MM.1S (cell line): ENCODE data around the gene MS4A12.
"Not testable (repeated sequence)": the region's sequence is repeated elsewhere in the genome, so short reads cannot be mapped to it uniquely, and the experiment has no call there.

ENCODE experiments used
- DNase-seq: peaks from one replicate; pipeline ENCODE4 v3.0.0-alpha.2; 2015
- H2AFZ ChIP-seq: fragments of 300-600 bp; sonication (generic); 2 replicates; pipeline ENCODE4 v1.6.0; 2016; ENCODE audit warnings: antibody characterized with exemption, low read length
- H3F3A ChIP-seq: fragments of 300-600 bp; sonication (generic); 2 replicates; pipeline ENCODE4 v1.6.1; 2016; ENCODE audit warnings: mild to moderate bottlenecking, antibody characterized with exemption, low read length, moderate library complexity, mixed read lengths; ENCODE audit not compliant: insufficient read depth
- H3K27ac ChIP-seq: fragments of 300-600 bp; sonication (generic); 2 replicates; pipeline ENCODE4 v1.5.1; 2016; ENCODE audit warnings: mild to moderate bottlenecking, low read length
- H3K27me3 ChIP-seq: fragments of 300-600 bp; sonication (generic); replicated peaks from 2 replicates; pipeline ENCODE4 v1.6.0; 2016; ENCODE audit warnings: low read length; ENCODE audit not compliant: insufficient read depth
- H3K36me3 ChIP-seq: fragments of 300-600 bp; sonication (generic); replicated peaks from 2 replicates; pipeline ENCODE4 v1.6.1; 2016; ENCODE audit warnings: mild to moderate bottlenecking, low read length, mixed read lengths; ENCODE audit not compliant: insufficient read depth
- H3K4me1 ChIP-seq: fragments of 300-600 bp; sonication (generic); 2 replicates; pipeline ENCODE4 v1.6.1; 2016; ENCODE audit warnings: low read length, mixed read lengths
- H3K4me2 ChIP-seq: fragments of 300-600 bp; sonication (generic); 2 replicates; pipeline ENCODE4 v1.6.0; 2016; ENCODE audit warnings: low read depth, low read length
- H3K4me3 ChIP-seq: fragments of 300-600 bp; sonication (generic); 2 replicates; pipeline ENCODE4 v1.5.1; 2016; ENCODE audit warnings: low read length, mixed read lengths
- H3K79me2 ChIP-seq: fragments of 300-600 bp; sonication (generic); 2 replicates; pipeline ENCODE4 v1.6.1; 2016; ENCODE audit warnings: mixed run types, low read length, mixed read lengths
- H3K9ac ChIP-seq: fragments of 300-600 bp; sonication (generic); 2 replicates; pipeline ENCODE4 v1.6.1; 2016; ENCODE audit warnings: low read length, mixed read lengths
- H3K9me2 ChIP-seq: fragments of 300-600 bp; sonication (generic); replicated peaks from 2 replicates; pipeline ENCODE4 v1.6.1; 2016; ENCODE audit warnings: mild to moderate bottlenecking, low read length, mixed read lengths; ENCODE audit not compliant: insufficient read depth
- H3K9me3 ChIP-seq: fragments of 300-600 bp; sonication (generic); replicated peaks from 2 replicates; pipeline ENCODE4 v1.6.1; 2016; ENCODE audit warnings: mild to moderate bottlenecking, low read length, mixed read lengths; ENCODE audit not compliant: insufficient read depth
- H4K20me1 ChIP-seq: fragments of 300-600 bp; sonication (generic); 2 replicates; pipeline ENCODE4 v1.6.1; 2016; ENCODE audit warnings: mild to moderate bottlenecking, low read length, moderate library complexity, mixed read lengths; ENCODE audit not compliant: insufficient read depth
- EZH2 ChIP-seq: fragments of 300-600 bp; sonication (generic); optimal IDR thresholded peaks from 2 replicates; pipeline ENCODE3; 2017; ENCODE audit warnings: low read depth, mild to moderate bottlenecking, antibody characterized with exemption, low read length, mixed read lengths
- EZH2phosphoT487 ChIP-seq: fragments of 300-600 bp; sonication (generic); IDR thresholded peaks from 2 replicates; pipeline ENCODE4 v1.6.1; 2018; ENCODE audit warnings: antibody characterized with exemption, low read length
- TF ChIP-seq, protein P1 (sequence below): fragments of 300-600 bp; sonication (generic); IDR thresholded peaks from 2 replicates; pipeline ENCODE4 v1.5.1; 2016; ENCODE audit warnings: antibody characterized with exemption, low read length, mixed read lengths

Gene MS4A12

DNA sequence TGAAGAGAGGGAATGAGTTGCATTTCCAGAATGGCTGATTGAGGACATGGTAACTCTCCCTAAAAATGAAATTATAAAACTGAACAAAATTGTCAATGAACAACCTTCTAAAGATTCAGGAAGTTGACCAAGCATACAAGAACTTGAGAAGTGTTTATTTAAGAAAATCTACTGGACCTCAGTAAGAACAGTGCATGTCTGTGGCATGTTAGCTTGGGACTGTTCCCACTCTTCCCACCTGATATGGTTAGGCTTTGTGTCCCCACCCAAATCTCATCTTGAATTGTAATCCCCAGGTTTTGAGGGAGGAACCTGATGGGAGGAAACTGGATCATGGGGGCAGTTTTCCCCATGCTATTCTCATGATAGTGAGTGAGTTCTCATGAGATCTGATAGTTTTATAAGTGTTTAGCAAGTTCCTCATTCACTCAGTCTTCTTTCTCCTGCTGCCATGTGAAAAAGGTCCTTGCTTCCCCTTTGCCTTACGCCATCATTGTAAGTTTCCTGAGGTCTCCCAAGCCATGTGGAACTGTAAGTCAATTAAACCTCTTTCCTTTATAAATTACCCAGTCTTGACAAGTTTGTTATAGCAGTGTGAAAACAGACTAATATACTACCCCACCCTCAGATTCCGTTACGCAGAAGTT, 38.0 kb downstream of the MS4A12 start:
- Histone ChIP-seq H3K4me3 (no peak overlapping the region), H3K4me1 (no peaks in the 10 kb centered on the region; the same call in 1 of the 2 replicates), H3K9me3 (no peaks in the 10 kb centered on the region), H2AFZ (no peak overlapping the region), H3K9ac (no peak overlapping the region), H3K27ac (no peak overlapping the region), H3K27me3 (no peaks in the 10 kb centered on the region), H3F3A (no peaks in the 10 kb centered on the region), H3K36me3 (no peaks in the 10 kb centered on the region), H3K4me2 (no peak overlapping the region), H3K9me2 (no peaks in the 10 kb centered on the region), H4K20me1 (no peaks in the 10 kb centered on the region), H3K79me2 (no peaks in the 10 kb centered on the region)
- no peak for DNase-seq
- no peak for TF ChIP-seq EZH2phosphoT487
- TF ChIP-seq, protein P1, sequence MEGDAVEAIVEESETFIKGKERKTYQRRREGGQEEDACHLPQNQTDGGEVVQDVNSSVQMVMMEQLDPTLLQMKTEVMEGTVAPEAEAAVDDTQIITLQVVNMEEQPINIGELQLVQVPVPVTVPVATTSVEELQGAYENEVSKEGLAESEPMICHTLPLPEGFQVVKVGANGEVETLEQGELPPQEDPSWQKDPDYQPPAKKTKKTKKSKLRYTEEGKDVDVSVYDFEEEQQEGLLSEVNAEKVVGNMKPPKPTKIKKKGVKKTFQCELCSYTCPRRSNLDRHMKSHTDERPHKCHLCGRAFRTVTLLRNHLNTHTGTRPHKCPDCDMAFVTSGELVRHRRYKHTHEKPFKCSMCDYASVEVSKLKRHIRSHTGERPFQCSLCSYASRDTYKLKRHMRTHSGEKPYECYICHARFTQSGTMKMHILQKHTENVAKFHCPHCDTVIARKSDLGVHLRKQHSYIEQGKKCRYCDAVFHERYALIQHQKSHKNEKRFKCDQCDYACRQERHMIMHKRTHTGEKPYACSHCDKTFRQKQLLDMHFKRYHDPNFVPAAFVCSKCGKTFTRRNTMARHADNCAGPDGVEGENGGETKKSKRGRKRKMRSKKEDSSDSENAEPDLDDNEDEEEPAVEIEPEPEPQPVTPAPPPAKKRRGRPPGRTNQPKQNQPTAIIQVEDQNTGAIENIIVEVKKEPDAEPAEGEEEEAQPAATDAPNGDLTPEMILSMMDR, result no peak
- TF ChIP-seq EZH2, result no peak

- H3K27ac ChIP-seq, H3K36me3 ChIP-seq, H3K9ac ChIP-seq, H3K9me2 ChIP-seq, H3K27me3 ChIP-seq, H3K4me1 ChIP-seq, H4K20me1 ChIP-seq, H2AFZ ChIP-seq, H3K9me3 ChIP-seq, DNase-seq, H3K4me3 ChIP-seq, H3K4me2 ChIP-seq, H3K79me2 ChIP-seq, H3F3A ChIP-seq: not testable (repeated sequence)
Measured at GRCh38 chr11:60532383-60532782, 39.8 kb downstream of the MS4A12 start.

DNA sequence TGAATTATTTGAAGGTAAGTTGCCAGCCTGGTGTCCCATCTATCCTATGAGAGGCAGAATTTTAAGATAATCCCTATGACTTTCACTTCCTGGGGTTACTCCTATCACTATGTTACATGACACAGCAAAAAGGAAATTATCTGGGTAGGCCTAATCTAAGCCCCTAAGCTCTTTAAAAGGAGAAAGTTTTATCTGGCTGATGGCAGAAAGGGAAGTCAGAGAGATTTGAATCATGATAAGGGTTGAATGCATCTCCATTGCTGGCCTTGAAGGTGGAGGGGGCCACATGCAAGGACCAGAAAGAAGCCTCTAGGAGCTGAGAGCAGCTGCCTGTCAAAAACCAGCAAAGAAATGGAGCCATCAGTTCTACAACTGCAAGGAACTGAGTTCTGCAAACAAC, 46.0 kb downstream of the MS4A12 start:
- not testable (repeated sequence) for DNase-seq, H3K27ac ChIP-seq

GRCh38 chr11:60544077-60544476, 51.5 kb downstream of the MS4A12 start:
- no peaks in the 10 kb centered on the region for H3K79me2 ChIP-seq
- no peak overlapping the region for H3K4me2 ChIP-seq
- H3K9me2 ChIP-seq, result no peaks in the 10 kb centered on the region
- H3K27ac ChIP-seq, result no peak overlapping the region
- TF ChIP-seq EZH2phosphoT487, result no peak
- TF ChIP-seq, protein P1, result no peak
- TF ChIP-seq EZH2, result no peak
- H3K9me3 ChIP-seq, result no peaks in the 10 kb centered on the region
- no peak overlapping the region for H3K4me3 ChIP-seq
- DNase-seq, result no peak
- H3F3A ChIP-seq, result no peaks in the 10 kb centered on the region
- no peaks in the 10 kb centered on the region for H3K4me1 ChIP-seq
- no peaks in the 10 kb centered on the region for H3K27me3 ChIP-seq
- H4K20me1 ChIP-seq, result no peaks in the 10 kb centered on the region
- no peak overlapping the region for H2AFZ ChIP-seq
- no peak overlapping the region for H3K9ac ChIP-seq
- H3K36me3 ChIP-seq, result no peaks in the 10 kb centered on the region

More for the DNA sequence above, 46.0 kb downstream of the MS4A12 start:
- not testable (repeated sequence) for H3K4me2 ChIP-seq, H4K20me1 ChIP-seq, H3K4me1 ChIP-seq, H3K9me3 ChIP-seq, H3K4me3 ChIP-seq, H3K9me2 ChIP-seq, H3K79me2 ChIP-seq, H3F3A ChIP-seq, H3K36me3 ChIP-seq, H3K9ac ChIP-seq, H3K27me3 ChIP-seq, H2AFZ ChIP-seq
